HepG2 (cell line): Measurements from ENCODE around the gene GRHL3. TPM values are rescaled to one million over a fixed set of nuclear protein-coding genes. Genes with fewer than 3 reads are reported as not detected.

Source experiments
- BHLHE40 ChIP-seq: IDR thresholded peaks from 2 replicates; pipeline ENCODE4 v1.6.1; 2011; ENCODE audit warnings: low read length, improper control_type of control experiment
- GATA4 ChIP-seq: sonication (generic); IDR thresholded peaks from 2 replicates; pipeline ENCODE4 v1.6.1; 2016; ENCODE audit warnings: antibody characterized with exemption, low read depth, borderline replicate concordance
- GATAD1 ChIP-seq: IDR thresholded peaks from 2 replicates; pipeline ENCODE4 v1.6.1; 2016; ENCODE audit warnings: missing genetic modification reagents, missing compliant biosample characterization
- KDM2A ChIP-seq: sonication (generic); formaldehyde crosslinking; IDR thresholded peaks from 2 replicates; pipeline ENCODE4 v1.4.0; 2020; ENCODE audit warnings: low read depth, missing genetic modification reagents, borderline replicate concordance
- SALL2 ChIP-seq: sonication (generic); formaldehyde crosslinking; IDR thresholded peaks from 2 replicates; pipeline ENCODE4 v1.8.1; 2023; ENCODE audit warnings: mild to moderate bottlenecking, missing genetic modification reagents, inconsistent platforms
- SRF ChIP-seq: IDR thresholded peaks from 2 replicates; pipeline ENCODE4 v1.6.1; 2011; ENCODE audit warnings: mild to moderate bottlenecking, low read depth, low read length, moderate library complexity
- ZNF17 ChIP-seq: sonication (generic); formaldehyde crosslinking; IDR thresholded peaks from 2 replicates; pipeline ENCODE4 v1.5.0; 2020; ENCODE audit warnings: mild to moderate bottlenecking, missing genetic modification reagents
- ZNF33A ChIP-seq: sonication (generic); formaldehyde crosslinking; IDR thresholded peaks from 2 replicates; pipeline ENCODE4 v1.5.1; 2020; ENCODE audit warnings: missing genetic modification reagents, mild to moderate bottlenecking, moderate library complexity, borderline replicate concordance
- polyA plus RNA-seq, 8 experiments: library from polyadenylated mRNA; depleted of rRNA in 3 of 8; stranded (reverse) in 7 of 8; unstranded in 1 of 8; fragments of >200 nt; fragmentation: Illumina TruSeq in 4 of 8; extraction: Trizol in 4 of 8; gene quantifications; 2 replicates each; pipeline versions ENCODE4 v1.2.1 to v1.2.3, GENCODE V29; 2011 to 2016; ENCODE audit warnings: low read depth in 4 of 8, missing spikeins in 1 of 8, mixed read lengths in 1 of 8; ENCODE audit not compliant: insufficient read depth in 1 of 8
- total RNA-seq, 5 experiments: library from RNA; depleted of rRNA; stranded (reverse); fragments of >200 nt; fragmentation: Illumina TruSeq; extraction: Trizol; gene quantifications; 2 replicates each; pipeline ENCODE4 v1.2.3, GENCODE V29; 2016; ENCODE audit warnings: low read depth in 1 of 5
- TF ChIP-seq, protein P1 (sequence below): sonication (generic); formaldehyde crosslinking; IDR thresholded peaks from 2 replicates; pipeline ENCODE4 v1.4.0; 2020; ENCODE audit warnings: missing genetic modification reagents
- TF ChIP-seq, protein P2 (sequence below): sonication (generic); formaldehyde crosslinking; IDR thresholded peaks from 2 replicates; pipeline ENCODE4 v1.4.0; 2020; ENCODE audit warnings: missing genetic modification reagents, borderline replicate concordance
- TF ChIP-seq, protein P3 (sequence below): sonication (generic); formaldehyde crosslinking; IDR thresholded peaks from 2 replicates; pipeline ENCODE4 v1.4.0; 2020; ENCODE audit warnings: missing genetic modification reagents
- TF ChIP-seq, protein P4 (sequence below): sonication (generic); IDR thresholded peaks from 2 replicates; pipeline ENCODE4 v1.6.1; 2016; ENCODE audit warnings: low read depth, borderline replicate concordance
- TF ChIP-seq, protein P5 (sequence below): sonication (generic); formaldehyde crosslinking; IDR thresholded peaks from 2 replicates; pipeline ENCODE4 v1.5.1; 2020; ENCODE audit warnings: missing genetic modification reagents, mild to moderate bottlenecking, borderline replicate concordance
- TF ChIP-seq, protein P6 (sequence below): sonication (generic); formaldehyde crosslinking; IDR thresholded peaks from 2 replicates; pipeline ENCODE4 v1.4.0; 2020; ENCODE audit warnings: missing genetic modification reagents

GRHL3 gene
- total and polyA plus RNA-seq, 2 of the 13 experiments (the other 11 are each of a cell fraction or from before 2014, with no cell fraction given): not detected

DNA sequence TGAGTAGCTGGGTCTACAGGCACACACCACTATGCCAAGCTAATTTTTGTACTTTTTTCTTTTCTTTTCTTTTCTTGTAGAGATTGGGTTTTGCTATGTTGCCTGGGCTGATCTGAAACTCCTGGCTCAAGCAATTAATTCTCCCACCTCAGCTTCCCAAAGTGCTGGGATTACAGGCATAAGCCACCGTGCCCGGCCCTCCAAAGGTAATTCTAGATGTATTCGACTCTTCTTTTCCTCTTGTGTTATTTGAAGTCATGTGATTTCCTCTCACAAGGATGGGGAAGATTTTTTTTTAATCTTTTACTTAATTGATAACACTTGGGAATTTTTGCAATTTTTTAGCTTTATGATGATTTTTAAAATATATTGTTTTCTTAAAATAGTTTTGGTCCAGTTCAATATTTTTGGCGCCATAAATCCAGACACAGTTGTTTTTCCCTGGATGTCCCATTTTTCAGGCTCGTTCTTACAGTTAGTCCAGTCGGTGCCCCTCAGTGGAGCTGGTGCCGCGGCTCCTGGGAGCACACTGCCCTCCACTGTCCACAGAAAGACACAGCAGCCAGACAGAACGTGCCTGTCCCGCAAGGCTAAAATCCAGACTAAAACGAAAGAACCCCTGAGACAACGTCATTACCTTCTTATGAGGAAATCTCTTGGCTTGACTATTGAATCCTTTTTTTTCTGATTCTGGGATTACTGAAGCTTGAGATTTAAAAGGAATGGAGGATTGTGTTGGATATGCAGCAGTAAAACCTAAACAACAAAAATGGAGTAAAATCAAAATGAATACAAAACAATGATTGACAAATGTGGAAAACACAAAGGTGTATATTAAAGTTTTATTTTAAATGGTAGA, 72.0 kb downstream of the GRHL3 start (continued):
- TF ChIP-seq, protein P1, sequence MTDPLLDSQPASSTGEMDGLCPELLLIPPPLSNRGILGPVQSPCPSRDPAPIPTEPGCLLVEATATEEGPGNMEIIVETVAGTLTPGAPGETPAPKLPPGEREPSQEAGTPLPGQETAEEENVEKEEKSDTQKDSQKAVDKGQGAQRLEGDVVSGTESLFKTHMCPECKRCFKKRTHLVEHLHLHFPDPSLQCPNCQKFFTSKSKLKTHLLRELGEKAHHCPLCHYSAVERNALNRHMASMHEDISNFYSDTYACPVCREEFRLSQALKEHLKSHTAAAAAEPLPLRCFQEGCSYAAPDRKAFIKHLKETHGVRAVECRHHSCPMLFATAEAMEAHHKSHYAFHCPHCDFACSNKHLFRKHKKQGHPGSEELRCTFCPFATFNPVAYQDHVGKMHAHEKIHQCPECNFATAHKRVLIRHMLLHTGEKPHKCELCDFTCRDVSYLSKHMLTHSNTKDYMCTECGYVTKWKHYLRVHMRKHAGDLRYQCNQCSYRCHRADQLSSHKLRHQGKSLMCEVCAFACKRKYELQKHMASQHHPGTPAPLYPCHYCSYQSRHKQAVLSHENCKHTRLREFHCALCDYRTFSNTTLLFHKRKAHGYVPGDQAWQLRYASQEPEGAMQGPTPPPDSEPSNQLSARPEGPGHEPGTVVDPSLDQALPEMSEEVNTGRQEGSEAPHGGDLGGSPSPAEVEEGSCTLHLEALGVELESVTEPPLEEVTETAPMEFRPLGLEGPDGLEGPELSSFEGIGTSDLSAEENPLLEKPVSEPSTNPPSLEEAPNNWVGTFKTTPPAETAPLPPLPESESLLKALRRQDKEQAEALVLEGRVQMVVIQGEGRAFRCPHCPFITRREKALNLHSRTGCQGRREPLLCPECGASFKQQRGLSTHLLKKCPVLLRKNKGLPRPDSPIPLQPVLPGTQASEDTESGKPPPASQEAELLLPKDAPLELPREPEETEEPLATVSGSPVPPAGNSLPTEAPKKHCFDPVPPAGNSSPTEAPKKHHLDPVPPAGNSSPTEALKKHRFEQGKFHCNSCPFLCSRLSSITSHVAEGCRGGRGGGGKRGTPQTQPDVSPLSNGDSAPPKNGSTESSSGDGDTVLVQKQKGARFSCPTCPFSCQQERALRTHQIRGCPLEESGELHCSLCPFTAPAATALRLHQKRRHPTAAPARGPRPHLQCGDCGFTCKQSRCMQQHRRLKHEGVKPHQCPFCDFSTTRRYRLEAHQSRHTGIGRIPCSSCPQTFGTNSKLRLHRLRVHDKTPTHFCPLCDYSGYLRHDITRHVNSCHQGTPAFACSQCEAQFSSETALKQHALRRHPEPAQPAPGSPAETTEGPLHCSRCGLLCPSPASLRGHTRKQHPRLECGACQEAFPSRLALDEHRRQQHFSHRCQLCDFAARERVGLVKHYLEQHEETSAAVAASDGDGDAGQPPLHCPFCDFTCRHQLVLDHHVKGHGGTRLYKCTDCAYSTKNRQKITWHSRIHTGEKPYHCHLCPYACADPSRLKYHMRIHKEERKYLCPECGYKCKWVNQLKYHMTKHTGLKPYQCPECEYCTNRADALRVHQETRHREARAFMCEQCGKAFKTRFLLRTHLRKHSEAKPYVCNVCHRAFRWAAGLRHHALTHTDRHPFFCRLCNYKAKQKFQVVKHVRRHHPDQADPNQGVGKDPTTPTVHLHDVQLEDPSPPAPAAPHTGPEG: no peak
- TF ChIP-seq ZNF17 (CRISPR knock-in tag) (no peak), SALL2 (no peak), BHLHE40 (peak; percentile 49; the same call in 1 of the 2 replicates), GATAD1 (CRISPR knock-in tag) (0 out of 2 replicates have a peak, but pooled peaks have one; percentile 10), GATA4 (no peak), ZNF33A (CRISPR knock-in tag) (no peak), SRF (no peak), KDM2A (peak; percentile 50; the same call in 1 of the 2 replicates)
- TF ChIP-seq, protein P2, sequence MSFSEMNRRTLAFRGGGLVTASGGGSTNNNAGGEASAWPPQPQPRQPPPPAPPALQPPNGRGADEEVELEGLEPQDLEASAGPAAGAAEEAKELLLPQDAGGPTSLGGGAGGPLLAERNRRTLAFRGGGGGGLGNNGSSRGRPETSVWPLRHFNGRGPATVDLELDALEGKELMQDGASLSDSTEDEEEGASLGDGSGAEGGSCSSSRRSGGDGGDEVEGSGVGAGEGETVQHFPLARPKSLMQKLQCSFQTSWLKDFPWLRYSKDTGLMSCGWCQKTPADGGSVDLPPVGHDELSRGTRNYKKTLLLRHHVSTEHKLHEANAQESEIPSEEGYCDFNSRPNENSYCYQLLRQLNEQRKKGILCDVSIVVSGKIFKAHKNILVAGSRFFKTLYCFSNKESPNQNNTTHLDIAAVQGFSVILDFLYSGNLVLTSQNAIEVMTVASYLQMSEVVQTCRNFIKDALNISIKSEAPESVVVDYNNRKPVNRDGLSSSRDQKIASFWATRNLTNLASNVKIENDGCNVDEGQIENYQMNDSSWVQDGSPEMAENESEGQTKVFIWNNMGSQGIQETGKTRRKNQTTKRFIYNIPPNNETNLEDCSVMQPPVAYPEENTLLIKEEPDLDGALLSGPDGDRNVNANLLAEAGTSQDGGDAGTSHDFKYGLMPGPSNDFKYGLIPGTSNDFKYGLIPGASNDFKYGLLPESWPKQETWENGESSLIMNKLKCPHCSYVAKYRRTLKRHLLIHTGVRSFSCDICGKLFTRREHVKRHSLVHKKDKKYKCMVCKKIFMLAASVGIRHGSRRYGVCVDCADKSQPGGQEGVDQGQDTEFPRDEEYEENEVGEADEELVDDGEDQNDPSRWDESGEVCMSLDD (CRISPR knock-in tag): no peak
- TF ChIP-seq, protein P3, sequence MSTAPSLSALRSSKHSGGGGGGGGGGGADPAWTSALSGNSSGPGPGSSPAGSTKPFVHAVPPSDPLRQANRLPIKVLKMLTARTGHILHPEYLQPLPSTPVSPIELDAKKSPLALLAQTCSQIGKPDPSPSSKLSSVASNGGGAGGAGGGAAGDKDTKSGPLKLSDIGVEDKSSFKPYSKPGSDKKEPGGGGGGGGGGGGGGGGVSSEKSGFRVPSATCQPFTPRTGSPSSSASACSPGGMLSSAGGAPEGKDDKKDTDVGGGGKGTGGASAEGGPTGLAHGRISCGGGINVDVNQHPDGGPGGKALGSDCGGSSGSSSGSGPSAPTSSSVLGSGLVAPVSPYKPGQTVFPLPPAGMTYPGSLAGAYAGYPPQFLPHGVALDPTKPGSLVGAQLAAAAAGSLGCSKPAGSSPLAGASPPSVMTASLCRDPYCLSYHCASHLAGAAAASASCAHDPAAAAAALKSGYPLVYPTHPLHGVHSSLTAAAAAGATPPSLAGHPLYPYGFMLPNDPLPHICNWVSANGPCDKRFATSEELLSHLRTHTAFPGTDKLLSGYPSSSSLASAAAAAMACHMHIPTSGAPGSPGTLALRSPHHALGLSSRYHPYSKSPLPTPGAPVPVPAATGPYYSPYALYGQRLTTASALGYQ: no peak
- TF ChIP-seq, protein P4, sequence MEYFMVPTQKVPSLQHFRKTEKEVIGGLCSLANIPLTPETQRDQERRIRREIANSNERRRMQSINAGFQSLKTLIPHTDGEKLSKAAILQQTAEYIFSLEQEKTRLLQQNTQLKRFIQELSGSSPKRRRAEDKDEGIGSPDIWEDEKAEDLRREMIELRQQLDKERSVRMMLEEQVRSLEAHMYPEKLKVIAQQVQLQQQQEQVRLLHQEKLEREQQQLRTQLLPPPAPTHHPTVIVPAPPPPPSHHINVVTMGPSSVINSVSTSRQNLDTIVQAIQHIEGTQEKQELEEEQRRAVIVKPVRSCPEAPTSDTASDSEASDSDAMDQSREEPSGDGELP: no peak
- TF ChIP-seq, protein P5, sequence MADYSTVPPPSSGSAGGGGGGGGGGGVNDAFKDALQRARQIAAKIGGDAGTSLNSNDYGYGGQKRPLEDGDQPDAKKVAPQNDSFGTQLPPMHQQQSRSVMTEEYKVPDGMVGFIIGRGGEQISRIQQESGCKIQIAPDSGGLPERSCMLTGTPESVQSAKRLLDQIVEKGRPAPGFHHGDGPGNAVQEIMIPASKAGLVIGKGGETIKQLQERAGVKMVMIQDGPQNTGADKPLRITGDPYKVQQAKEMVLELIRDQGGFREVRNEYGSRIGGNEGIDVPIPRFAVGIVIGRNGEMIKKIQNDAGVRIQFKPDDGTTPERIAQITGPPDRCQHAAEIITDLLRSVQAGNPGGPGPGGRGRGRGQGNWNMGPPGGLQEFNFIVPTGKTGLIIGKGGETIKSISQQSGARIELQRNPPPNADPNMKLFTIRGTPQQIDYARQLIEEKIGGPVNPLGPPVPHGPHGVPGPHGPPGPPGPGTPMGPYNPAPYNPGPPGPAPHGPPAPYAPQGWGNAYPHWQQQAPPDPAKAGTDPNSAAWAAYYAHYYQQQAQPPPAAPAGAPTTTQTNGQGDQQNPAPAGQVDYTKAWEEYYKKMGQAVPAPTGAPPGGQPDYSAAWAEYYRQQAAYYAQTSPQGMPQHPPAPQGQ (CRISPR knock-in tag): no peak
- TF ChIP-seq, protein P6, sequence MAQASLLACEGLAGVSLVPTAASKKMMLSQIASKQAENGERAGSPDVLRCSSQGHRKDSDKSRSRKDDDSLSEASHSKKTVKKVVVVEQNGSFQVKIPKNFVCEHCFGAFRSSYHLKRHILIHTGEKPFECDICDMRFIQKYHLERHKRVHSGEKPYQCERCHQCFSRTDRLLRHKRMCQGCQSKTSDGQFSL: no peak
